IMR-90 (cell line): ENCODE results near the gene PSENEN.

Experiments used
- BHLHE40 ChIP-seq: fragments of 150-350 bp; IDR thresholded peaks from 2 replicates; pipeline ENCODE4 v1.6.1; 2016; ENCODE audit warnings: mild to moderate bottlenecking, low read depth, low read length
- CEBPB ChIP-seq: IDR thresholded peaks from 2 replicates; pipeline ENCODE4 v1.6.1; 2012; ENCODE audit warnings: low read depth, low read length, improper control_type of control experiment
- ELK1 ChIP-seq: fragments of 150-350 bp; IDR thresholded peaks from 2 replicates; pipeline ENCODE4 v1.6.1; 2016; ENCODE audit warnings: low read depth, mild to moderate bottlenecking, low read length, moderate library complexity, borderline replicate concordance
- MAFK ChIP-seq: IDR thresholded peaks from 2 replicates; pipeline ENCODE4 v1.6.1; 2012; ENCODE audit warnings: low read depth, low read length, improper control_type of control experiment
- MAZ ChIP-seq: IDR thresholded peaks from 2 replicates; pipeline ENCODE4 v1.6.1; 2012; ENCODE audit warnings: low read depth, mild to moderate bottlenecking, low read length, improper control_type of control experiment, moderate library complexity, borderline replicate concordance
- NFE2L2 ChIP-seq: fragments of 150-350 bp; IDR thresholded peaks from 2 replicates; pipeline ENCODE4 v1.6.1; 2016; ENCODE audit warnings: low read depth, mild to moderate bottlenecking, low read length
- POLR2A ChIP-seq: IDR thresholded peaks from 2 replicates; pipeline ENCODE4 v1.6.1; 2012; ENCODE audit warnings: mild to moderate bottlenecking, low read depth, low read length
- RAD21 ChIP-seq: IDR thresholded peaks from 2 replicates; pipeline ENCODE4 v1.6.1; 2012; ENCODE audit warnings: low read length, improper control_type of control experiment
- RFX5 ChIP-seq: IDR thresholded peaks from 2 replicates; pipeline ENCODE4 v1.8.0; 2012; ENCODE audit warnings: low read depth, mild to moderate bottlenecking, low read length, moderate library complexity
- TF ChIP-seq, protein P1 (sequence below): conservative IDR thresholded peaks from 2 replicates; pipeline ENCODE4 v1.5.1; 2012; ENCODE audit warnings: mild to moderate bottlenecking, low read depth, low read length, improper control_type of control experiment

GRCh38 chr19:35729021-35729420 lies 16.4 kb upstream of the PSENEN start:
- TF ChIP-seq, protein P1, sequence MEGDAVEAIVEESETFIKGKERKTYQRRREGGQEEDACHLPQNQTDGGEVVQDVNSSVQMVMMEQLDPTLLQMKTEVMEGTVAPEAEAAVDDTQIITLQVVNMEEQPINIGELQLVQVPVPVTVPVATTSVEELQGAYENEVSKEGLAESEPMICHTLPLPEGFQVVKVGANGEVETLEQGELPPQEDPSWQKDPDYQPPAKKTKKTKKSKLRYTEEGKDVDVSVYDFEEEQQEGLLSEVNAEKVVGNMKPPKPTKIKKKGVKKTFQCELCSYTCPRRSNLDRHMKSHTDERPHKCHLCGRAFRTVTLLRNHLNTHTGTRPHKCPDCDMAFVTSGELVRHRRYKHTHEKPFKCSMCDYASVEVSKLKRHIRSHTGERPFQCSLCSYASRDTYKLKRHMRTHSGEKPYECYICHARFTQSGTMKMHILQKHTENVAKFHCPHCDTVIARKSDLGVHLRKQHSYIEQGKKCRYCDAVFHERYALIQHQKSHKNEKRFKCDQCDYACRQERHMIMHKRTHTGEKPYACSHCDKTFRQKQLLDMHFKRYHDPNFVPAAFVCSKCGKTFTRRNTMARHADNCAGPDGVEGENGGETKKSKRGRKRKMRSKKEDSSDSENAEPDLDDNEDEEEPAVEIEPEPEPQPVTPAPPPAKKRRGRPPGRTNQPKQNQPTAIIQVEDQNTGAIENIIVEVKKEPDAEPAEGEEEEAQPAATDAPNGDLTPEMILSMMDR, result no peak
- no peak for TF ChIP-seq POLR2A
- no peak for TF ChIP-seq ELK1
- no peak for TF ChIP-seq BHLHE40
- no peak for TF ChIP-seq CEBPB
- no peak for TF ChIP-seq MAFK
- no peak for TF ChIP-seq RAD21
- TF ChIP-seq NFE2L2, result no peak
- no peak for TF ChIP-seq MAZ
- TF ChIP-seq RFX5, result no peak
